HepG2 (cell line): ENCODE measurements around the gene CCDC142. TPM values are rescaled to one million over a fixed set of nuclear protein-coding genes. Genes with fewer than 3 reads are reported as not detected.

Experiments used
- ATF4 ChIP-seq, 2 experiments: fragments of 450-650 bp in 1 of 2; sonication (generic) in 1 of 2; formaldehyde crosslinking; IDR thresholded peaks; 2 replicates each; pipeline versions ENCODE4 v1.5.0 to v1.8.0; 2020 to 2022; ENCODE audit warnings: mild to moderate bottlenecking in 1 of 2, missing genetic modification reagents in 1 of 2
- ATF5 ChIP-seq: sonication (generic); formaldehyde crosslinking; IDR thresholded peaks from 2 replicates; pipeline ENCODE4 v1.4.0; 2020; ENCODE audit warnings: mild to moderate bottlenecking, low read depth, missing genetic modification reagents
- BRD4 ChIP-seq: sonication (generic); formaldehyde crosslinking; IDR thresholded peaks from 2 replicates; pipeline ENCODE4 v1.4.0; 2020; ENCODE audit warnings: missing genetic modification reagents
- CBX1 ChIP-seq: IDR thresholded peaks from one replicate; pipeline ENCODE4 v1.6.1; 2016; ENCODE audit warnings: antibody characterized with exemption, low read depth
- DDIT3 ChIP-seq: sonication (generic); formaldehyde crosslinking; IDR thresholded peaks from 2 replicates; pipeline ENCODE4 v1.4.0; 2020; ENCODE audit warnings: mild to moderate bottlenecking, missing genetic modification reagents
- MATR3 ChIP-seq: sonication (generic); formaldehyde crosslinking; IDR thresholded peaks from 2 replicates; pipeline ENCODE4 v1.4.0; 2020; ENCODE audit warnings: missing genetic modification reagents
- MLXIP ChIP-seq: sonication (generic); formaldehyde crosslinking; IDR thresholded peaks from 2 replicates; pipeline ENCODE4 v1.9.0; 2021; ENCODE audit warnings: missing genetic modification reagents, borderline replicate concordance
- TIGD3 ChIP-seq: sonication (generic); formaldehyde crosslinking; IDR thresholded peaks from 2 replicates; pipeline ENCODE4 v1.5.1; 2020; ENCODE audit warnings: mild to moderate bottlenecking, missing genetic modification reagents, borderline replicate concordance
- TMF1 ChIP-seq: sonication (generic); formaldehyde crosslinking; IDR thresholded peaks from 2 replicates; pipeline ENCODE4 v1.8.1; 2022; ENCODE audit warnings: low read depth, missing genetic modification reagents
- ZMAT5 ChIP-seq: sonication (generic); formaldehyde crosslinking; IDR thresholded peaks from 2 replicates; pipeline ENCODE4 v1.5.0; 2020; ENCODE audit warnings: mild to moderate bottlenecking, low read depth, missing genetic modification reagents, borderline replicate concordance
- ZNF101 ChIP-seq: sonication (generic); formaldehyde crosslinking; IDR thresholded peaks from 2 replicates; pipeline ENCODE4 v1.4.0; 2020; ENCODE audit warnings: mild to moderate bottlenecking, low read depth, missing genetic modification reagents, borderline replicate concordance
- ZNF230 ChIP-seq: sonication (generic); formaldehyde crosslinking; IDR thresholded peaks from 2 replicates; pipeline ENCODE4 v1.4.0; 2020; ENCODE audit warnings: mild to moderate bottlenecking, missing genetic modification reagents
- ZNF263 ChIP-seq: sonication (generic); formaldehyde crosslinking; IDR thresholded peaks from 2 replicates; pipeline ENCODE4 v1.4.0; 2020; ENCODE audit warnings: missing genetic modification reagents
- ZNF567 ChIP-seq: sonication (generic); formaldehyde crosslinking; IDR thresholded peaks from 2 replicates; pipeline ENCODE4 v1.8.1; 2023; ENCODE audit warnings: mild to moderate bottlenecking, missing genetic modification reagents, borderline replicate concordance
- ZNF605 ChIP-seq: sonication (generic); formaldehyde crosslinking; IDR thresholded peaks from 2 replicates; pipeline ENCODE4 v1.8.0; 2022; ENCODE audit warnings: mild to moderate bottlenecking, missing genetic modification reagents
- ZNF660 ChIP-seq: sonication (generic); formaldehyde crosslinking; IDR thresholded peaks from 2 replicates; pipeline ENCODE4 v1.5.1; 2020; ENCODE audit warnings: mild to moderate bottlenecking, low read depth, missing genetic modification reagents, borderline replicate concordance
- ZNF691 ChIP-seq: sonication (generic); formaldehyde crosslinking; IDR thresholded peaks from 2 replicates; pipeline ENCODE4 v1.4.0; 2020; ENCODE audit warnings: missing genetic modification reagents, low read depth, mild to moderate bottlenecking, borderline replicate concordance
- polyA plus RNA-seq, 8 experiments: library from polyadenylated mRNA; depleted of rRNA in 3 of 8; stranded (reverse) in 7 of 8; unstranded in 1 of 8; fragments of >200 nt; fragmentation: Illumina TruSeq in 4 of 8; extraction: Trizol in 4 of 8; gene quantifications; 2 replicates each; pipeline versions ENCODE4 v1.2.1 to v1.2.3, GENCODE V29; 2011 to 2016; ENCODE audit warnings: low read depth in 4 of 8, missing spikeins in 1 of 8, mixed read lengths in 1 of 8; ENCODE audit not compliant: insufficient read depth in 1 of 8
- total RNA-seq, 5 experiments: library from RNA; depleted of rRNA; stranded (reverse); fragments of >200 nt; fragmentation: Illumina TruSeq; extraction: Trizol; gene quantifications; 2 replicates each; pipeline ENCODE4 v1.2.3, GENCODE V29; 2016; ENCODE audit warnings: low read depth in 1 of 5

The CCDC142 gene
- total and polyA plus RNA-seq, 2 of the 13 experiments (the other 11 are each of a cell fraction or from before 2014, with no cell fraction given) = 14.7 to 30.4 TPM

GRCh38 chr2:74512744-74513604 is 30.2 kb upstream of the CCDC142 start (continued):
- TF ChIP-seq DDIT3 (no peak), ZNF660 (no peak), TIGD3 (CRISPR knock-in tag) (0 out of 2 replicates have a peak, but pooled peaks have one; percentile 77), ZNF605 (CRISPR knock-in tag) (no peak), ZNF101 (CRISPR knock-in tag) (no peak), ATF5 (CRISPR knock-in tag) (no peak), TMF1 (CRISPR knock-in tag) (no peak), BRD4 (no peak), ZNF263 (CRISPR knock-in tag) (peak; percentile 27; the same call in 1 of the 2 replicates), ATF4 (CRISPR knock-in tag; IDR thresholded peaks at IDR 0.05) (no peak), MATR3 (CRISPR knock-in tag) (no peak), CBX1 (no peak), MLXIP (CRISPR knock-in tag) (no peak), ZNF567 (CRISPR knock-in tag) (no peak), ZMAT5 (CRISPR knock-in tag) (no peak), ZNF230 (CRISPR knock-in tag) (no peak), ZNF691 (CRISPR knock-in tag) (peak; percentile 25; the same call in 1 of the 2 replicates)
